Neural progenitor cell (in vitro differentiated cells): ENCODE data around the gene CMTR1.

Experiments used
- EZH2 ChIP-seq: fragments of 200-600 bp; sonication (generic); IDR thresholded peaks from 2 replicates; pipeline ENCODE4 v1.6.1; 2017; ENCODE audit warnings: antibody characterized with exemption, mild to moderate bottlenecking, moderate library complexity
- TF ChIP-seq, protein P1 (sequence below): fragments of 200-600 bp; sonication (generic); IDR thresholded peaks from 2 replicates; pipeline ENCODE4 v1.5.1; 2017; ENCODE audit warnings: antibody characterized with exemption, mild to moderate bottlenecking

DNA sequence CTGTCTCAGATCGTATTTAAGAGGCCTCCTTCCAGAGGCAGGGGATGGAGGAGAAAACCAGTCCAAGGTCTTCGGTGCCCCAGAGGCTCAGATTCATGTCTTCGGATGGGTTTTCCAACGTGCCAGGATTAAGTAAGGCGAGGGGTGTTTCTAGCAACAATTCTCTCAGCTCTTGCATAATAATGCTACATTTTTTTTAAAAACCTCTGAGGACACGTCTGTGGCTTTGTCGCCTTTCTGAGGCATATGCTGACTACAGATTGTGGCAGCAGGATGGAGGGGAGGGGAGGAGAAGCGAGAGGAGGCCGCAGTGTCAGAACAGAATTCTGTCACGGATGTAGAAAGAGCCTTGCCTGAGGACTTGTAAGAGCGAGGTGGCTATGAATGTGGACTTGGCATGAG, 84.4 kb downstream of the CMTR1 start:
- TF ChIP-seq, protein P1, sequence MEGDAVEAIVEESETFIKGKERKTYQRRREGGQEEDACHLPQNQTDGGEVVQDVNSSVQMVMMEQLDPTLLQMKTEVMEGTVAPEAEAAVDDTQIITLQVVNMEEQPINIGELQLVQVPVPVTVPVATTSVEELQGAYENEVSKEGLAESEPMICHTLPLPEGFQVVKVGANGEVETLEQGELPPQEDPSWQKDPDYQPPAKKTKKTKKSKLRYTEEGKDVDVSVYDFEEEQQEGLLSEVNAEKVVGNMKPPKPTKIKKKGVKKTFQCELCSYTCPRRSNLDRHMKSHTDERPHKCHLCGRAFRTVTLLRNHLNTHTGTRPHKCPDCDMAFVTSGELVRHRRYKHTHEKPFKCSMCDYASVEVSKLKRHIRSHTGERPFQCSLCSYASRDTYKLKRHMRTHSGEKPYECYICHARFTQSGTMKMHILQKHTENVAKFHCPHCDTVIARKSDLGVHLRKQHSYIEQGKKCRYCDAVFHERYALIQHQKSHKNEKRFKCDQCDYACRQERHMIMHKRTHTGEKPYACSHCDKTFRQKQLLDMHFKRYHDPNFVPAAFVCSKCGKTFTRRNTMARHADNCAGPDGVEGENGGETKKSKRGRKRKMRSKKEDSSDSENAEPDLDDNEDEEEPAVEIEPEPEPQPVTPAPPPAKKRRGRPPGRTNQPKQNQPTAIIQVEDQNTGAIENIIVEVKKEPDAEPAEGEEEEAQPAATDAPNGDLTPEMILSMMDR, result no peak
- no peak for TF ChIP-seq EZH2
